Thoracic aorta (tissue), 2 donors: ENCODE data around the gene SAXO1. TPM values are rescaled to one million over a fixed set of nuclear protein-coding genes. Genes with fewer than 3 reads are reported as not detected.
"Not testable (repeated sequence)": the region's sequence is repeated elsewhere in the genome, so short reads cannot be mapped to it uniquely, and the experiment has no call there.

Experiments
- ATAC-seq: fragments of 150-250 bp; one replicate; pipeline ENCODE4 v1.8.0; 2017; ENCODE audit warnings: low read depth; ENCODE audit not compliant: insufficient number of reproducible peaks, low FRiP score
- DNase-seq: peaks from one replicate; pipeline ENCODE4 v3.0.0-alpha.2; 2020; ENCODE audit warnings: low spot score
- H3K27ac ChIP-seq, 2 donors: fragments of 200-600 bp; sonication (generic); 1 replicate in 1 of 2; 2 replicates in 1 of 2; pipeline ENCODE4 v1.5.1; 2016; ENCODE audit warnings: mild to moderate bottlenecking in 2 of 2, moderate library complexity in 2 of 2
- H3K27me3 ChIP-seq: fragments of 200-600 bp; sonication (generic); replicated peaks from 2 replicates; pipeline ENCODE4 v1.6.0; 2016; ENCODE audit warnings: mild to moderate bottlenecking; ENCODE audit not compliant: insufficient read depth
- H3K36me3 ChIP-seq: fragments of 200-600 bp; sonication (generic); one replicate; pipeline ENCODE4 v1.5.1; 2016
- H3K4me1 ChIP-seq, 2 donors: fragments of 200-600 bp; sonication (generic); 1 replicate in 1 of 2; 2 replicates in 1 of 2; pipeline versions ENCODE4 v1.5.1 to v1.6.0; 2016; ENCODE audit warnings: low read depth in 2 of 2, mild to moderate bottlenecking in 1 of 2; ENCODE audit not compliant: control insufficient read depth in 1 of 2
- H3K4me3 ChIP-seq: fragments of 200-600 bp; sonication (generic); 2 replicates; pipeline ENCODE4 v1.5.1; 2016; ENCODE audit warnings: mild to moderate bottlenecking
- H3K9me3 ChIP-seq: fragments of 200-600 bp; sonication (generic); 2 replicates; pipeline ENCODE4 v1.5.1; 2016
- CTCF ChIP-seq: fragments of 200-600 bp; sonication (generic); IDR thresholded peaks from one replicate; pipeline ENCODE4 v1.5.1; 2019; ENCODE audit warnings: antibody characterized with exemption
- total RNA-seq, 2 donors: library from RNA; depleted of rRNA; stranded (reverse); fragments of >200 nt; gene quantifications; one replicate each; pipeline versions ENCODE4 v1.1.0 to v1.2.3, GENCODE V29; 2016

Gene SAXO1
- total RNA-seq, 2 donors from 2014 or later: 0.27 to 1.8 TPM

- Histone ChIP-seq H3K27ac (no peak overlapping the region), H3K27me3 (no peaks in the 10 kb centered on the region), H3K36me3 (no peaks in the 10 kb centered on the region), H3K9me3 (no peaks in the 10 kb centered on the region), H3K4me1 (no peaks in the 10 kb centered on the region), H3K4me3 (no peak overlapping the region)
- ATAC-seq: no peak
- no peak for TF ChIP-seq CTCF
- DNase-seq: no peak
These were observed 35.9 kb downstream of the SAXO1 start for GRCh38 chr9:18997151-18997550.

GRCh38 chr9:18996211-18996610, 36.8 kb downstream of the SAXO1 start:
- TF ChIP-seq CTCF: no peak
- no peaks in the 10 kb centered on the region for H3K36me3 ChIP-seq
- ATAC-seq: no peak
- H3K4me1 ChIP-seq: no peaks in the 10 kb centered on the region
- H3K4me3 ChIP-seq: no peak overlapping the region
- H3K9me3 ChIP-seq: no peaks in the 10 kb centered on the region
- no peak for DNase-seq
- no peaks in the 10 kb centered on the region for H3K27me3 ChIP-seq
- no peak overlapping the region for H3K27ac ChIP-seq

- H3K36me3 ChIP-seq: no peaks in the 10 kb centered on the region
- no peak for ATAC-seq
These were observed 38.6 kb downstream of the SAXO1 start for GRCh38 chr9:18994263-18994916.

GRCh38 chr9:18991197-18991596, 41.8 kb downstream of the SAXO1 start:
- not testable (repeated sequence) for H3K36me3 ChIP-seq, ATAC-seq, H3K27me3 ChIP-seq, DNase-seq, H3K4me3 ChIP-seq, H3K4me1 ChIP-seq, H3K9me3 ChIP-seq, H3K27ac ChIP-seq

More at GRCh38 chr9:18994263-18994916, 38.6 kb downstream of the SAXO1 start:
- no peak for DNase-seq
- no peaks in the 10 kb centered on the region for H3K4me1 ChIP-seq
- H3K27ac ChIP-seq: no peak overlapping the region
- H3K9me3 ChIP-seq: no peaks in the 10 kb centered on the region
- H3K27me3 ChIP-seq: no peaks in the 10 kb centered on the region
- H3K4me3 ChIP-seq: no peak overlapping the region
- no peak for TF ChIP-seq CTCF

GRCh38 chr9:18990494-18990893, 42.5 kb downstream of the SAXO1 start:
- Histone ChIP-seq H3K4me1 (peaks cover 0 to 7% of the 10 kb centered on the region in 2 donors), H3K36me3 (no peaks in the 10 kb centered on the region), H3K27me3 (no peaks in the 10 kb centered on the region), H3K4me3 (no peak overlapping the region), H3K27ac (no peak overlapping the region), H3K9me3 (no peaks in the 10 kb centered on the region)
- ATAC-seq (no peak), DNase-seq (no peak)
- TF ChIP-seq CTCF: no peak

GRCh38 chr9:18989865-18990264, 43.1 kb downstream of the SAXO1 start:
- H3K36me3 ChIP-seq: no peaks in the 10 kb centered on the region
- TF ChIP-seq CTCF: no peak
- H3K4me3 ChIP-seq: no peak overlapping the region
- peaks cover 0 to 10% of the 10 kb centered on the region in 2 donors for H3K4me1 ChIP-seq
- no peak overlapping the region for H3K27ac ChIP-seq
- ATAC-seq (no peak), DNase-seq (no peak)
- H3K27me3 ChIP-seq: no peaks in the 10 kb centered on the region
- no peaks in the 10 kb centered on the region for H3K9me3 ChIP-seq
